H1 (cell line): Measurements from ENCODE around the gene RBCK1. TPM values are rescaled to one million over a fixed set of nuclear protein-coding genes. Genes with fewer than 3 reads are reported as not detected.

Experiments
- CTCF ChIA-PET: fragments of 300-600 bp; sonication (Branson Sonifier 250); formaldehyde crosslinking; loops from one replicate; lab custom pipeline; 2021; ENCODE audit not compliant: partially characterized antibody; lab: Charles Lee
- POLR2A ChIA-PET: fragments of 300-600 bp; sonication (Branson Sonifier 250); formaldehyde crosslinking; loops from one replicate; lab custom pipeline; 2021; ENCODE audit warnings: inconsistent platforms; ENCODE audit not compliant: partially characterized antibody; lab: Charles Lee
- DNase-seq, 2 experiments: peaks; one replicate each; pipeline versions ENCODE4 v3.0.0 to v3.0.0-alpha.2; 2010 to 2022; ENCODE audit warnings: low spot score in 2 of 2, low read depth in 1 of 2, mixed read lengths in 1 of 2
- FAIRE-seq: peaks from 2 replicates; lab custom pipeline; 2011; peaks lifted over from hg19 to GRCh38; lab: Jason Lieb, UNC
- H2AFZ ChIP-seq: 2 replicates; pipeline ENCODE4 v1.8.1; 2012; ENCODE audit warnings: low read length, inconsistent platforms
- H2AK5ac ChIP-seq: 2 replicates; pipeline ENCODE4 v1.6.1; 2013; ENCODE audit warnings: low read depth, low read length
- H2BK120ac ChIP-seq: replicated peaks from 2 replicates; pipeline ENCODE3; 2013; ENCODE audit warnings: low read depth, low read length, inconsistent platforms
- H2BK12ac ChIP-seq: 2 replicates; pipeline ENCODE4 v1.6.1; 2013; ENCODE audit warnings: low read depth, low read length
- H2BK15ac ChIP-seq: 2 replicates; pipeline ENCODE4 v1.6.1; 2013; ENCODE audit warnings: low read length
- H2BK20ac ChIP-seq: 2 replicates; pipeline ENCODE4 v1.6.1; 2013; ENCODE audit warnings: low read length
- H2BK5ac ChIP-seq: 2 replicates; pipeline ENCODE4 v1.6.1; 2013; ENCODE audit warnings: low read depth, low read length
- H3K14ac ChIP-seq: 2 replicates; pipeline ENCODE4 v1.6.1; 2013; ENCODE audit warnings: inconsistent platforms; ENCODE audit not compliant: insufficient read length
- H3K18ac ChIP-seq: 2 replicates; pipeline ENCODE4 v1.6.1; 2013; ENCODE audit warnings: low read length; ENCODE audit errors: extremely low read depth
- H3K23ac ChIP-seq: 2 replicates; pipeline ENCODE4 v1.6.1; 2013; ENCODE audit warnings: inconsistent platforms; ENCODE audit not compliant: insufficient read length
- H3K23me2 ChIP-seq: 2 replicates; pipeline ENCODE4 v1.6.1; 2013; ENCODE audit warnings: low read depth, low read length
- H3K27ac ChIP-seq: 2 replicates; pipeline ENCODE4 v1.6.1; 2011; ENCODE audit warnings: low read depth, low read length, inconsistent platforms
- H3K27me3 ChIP-seq, 4 experiments: replicated peaks in 1 of 4; 1 replicate in 1 of 4; 2 replicates in 3 of 4; pipeline versions ENCODE4 v1.6.1 to v1.8.1; 2011 to 2013; ENCODE audit warnings: low read length in 3 of 4, mild to moderate bottlenecking in 3 of 4, inconsistent platforms in 2 of 4, mixed read lengths in 2 of 4, moderate library complexity in 1 of 4; ENCODE audit not compliant: control insufficient read depth in 3 of 4, insufficient read depth in 3 of 4; ENCODE audit errors: extremely low read depth in 1 of 4
- H3K36me3 ChIP-seq, 4 experiments: 2 replicates each; pipeline versions ENCODE4 v1.6.1 to v1.8.1; 2011 to 2013; ENCODE audit warnings: mild to moderate bottlenecking in 4 of 4, low read length in 3 of 4, moderate library complexity in 2 of 4, control low read depth in 1 of 4, inconsistent platforms in 1 of 4; ENCODE audit not compliant: insufficient read depth in 4 of 4, control insufficient read depth in 2 of 4
- H3K4ac ChIP-seq: replicated peaks from 2 replicates; pipeline ENCODE3; 2013; ENCODE audit warnings: low read length, low read depth, mixed read lengths, inconsistent platforms; ENCODE audit not compliant: insufficient read length
- H3K4me1 ChIP-seq, 4 experiments: replicated peaks in 1 of 4; 1 replicate in 1 of 4; 2 replicates in 3 of 4; pipeline versions ENCODE4 v1.6.1 to v1.8.1; 2011 to 2013; ENCODE audit warnings: low read length in 3 of 4, inconsistent platforms in 2 of 4, mixed read lengths in 1 of 4; ENCODE audit not compliant: insufficient read depth in 4 of 4, control insufficient read depth in 3 of 4
- H3K4me2 ChIP-seq, 2 experiments: 2 replicates each; pipeline versions ENCODE4 v1.6.1 to v1.8.1; 2011 to 2013; ENCODE audit warnings: low read depth in 2 of 2, low read length in 2 of 2, control low read depth in 1 of 2, inconsistent platforms in 1 of 2, mild to moderate bottlenecking in 1 of 2; ENCODE audit not compliant: insufficient read depth in 1 of 2
- H3K4me3 ChIP-seq, 4 experiments: fragments of 200-600, 300-600 bp in 1 of 4; sonication (generic), shearing (Covaris generic), sonication (Bioruptor Twin) in 1 of 4; 2 replicates each; pipeline versions ENCODE4 v1.5.1 to v1.8.1; 2011 to 2016; ENCODE audit warnings: low read length in 4 of 4, low read depth in 3 of 4, control low read depth in 2 of 4, inconsistent platforms in 2 of 4, mild to moderate bottlenecking in 2 of 4, mixed read lengths in 1 of 4, moderate library complexity in 1 of 4; ENCODE audit not compliant: insufficient read depth in 2 of 4; ENCODE audit errors: extremely low read depth in 1 of 4
- H3K56ac ChIP-seq: replicated peaks from 2 replicates; pipeline ENCODE3; 2013; ENCODE audit warnings: low read depth, mild to moderate bottlenecking, mixed read lengths, low read length, inconsistent platforms; ENCODE audit not compliant: insufficient read length
- H3K79me1 ChIP-seq: 2 replicates; pipeline ENCODE4 v1.6.1; 2013; ENCODE audit warnings: low read depth, low read length, control low read depth
- H3K79me2 ChIP-seq, 2 experiments: 2 replicates each; pipeline versions ENCODE4 v1.6.1 to v1.8.1; 2012 to 2013; ENCODE audit warnings: low read length in 2 of 2, mild to moderate bottlenecking in 2 of 2, inconsistent platforms in 1 of 2; ENCODE audit not compliant: insufficient read depth in 2 of 2, control insufficient read depth in 1 of 2
- H3K9ac ChIP-seq, 4 experiments: replicated peaks in 1 of 4; 1 replicate in 1 of 4; 2 replicates in 3 of 4; pipeline versions ENCODE4 v1.6.1 to v1.8.1; 2011 to 2013; ENCODE audit warnings: low read depth in 3 of 4, low read length in 3 of 4, control low read depth in 2 of 4, mild to moderate bottlenecking in 2 of 4, moderate library complexity in 2 of 4, inconsistent platforms in 1 of 4; ENCODE audit errors: extremely low read depth in 1 of 4
- H3K9me3 ChIP-seq, 2 experiments: 2 replicates each; pipeline versions ENCODE4 v1.6.1 to v1.8.1; 2012 to 2013; ENCODE audit warnings: mild to moderate bottlenecking in 2 of 2, moderate library complexity in 2 of 2, control low read depth in 1 of 2, inconsistent platforms in 1 of 2, low read depth in 1 of 2, low read length in 1 of 2, mixed read lengths in 1 of 2; ENCODE audit not compliant: insufficient read depth in 2 of 2
- H4K20me1 ChIP-seq, 2 experiments: replicated peaks in 1 of 2; 2 replicates each; pipeline versions ENCODE3 to v1.8.1; 2011 to 2013; ENCODE audit warnings: inconsistent platforms in 2 of 2, low read length in 2 of 2, mild to moderate bottlenecking in 1 of 2; ENCODE audit not compliant: insufficient read depth in 2 of 2, control insufficient read depth in 1 of 2
- H4K5ac ChIP-seq: 2 replicates; pipeline ENCODE4 v1.6.1; 2013; ENCODE audit warnings: low read length, low read depth, mixed read lengths, inconsistent platforms; ENCODE audit not compliant: insufficient read length
- H4K8ac ChIP-seq: 2 replicates; pipeline ENCODE4 v1.8.0; 2013; ENCODE audit warnings: mild to moderate bottlenecking, moderate library complexity, low read length, inconsistent platforms; ENCODE audit not compliant: insufficient read depth; ENCODE audit errors: extremely low read depth
- H4K91ac ChIP-seq: replicated peaks from 2 replicates; pipeline ENCODE3; 2013; ENCODE audit warnings: low read length, mixed read lengths, inconsistent platforms; ENCODE audit not compliant: insufficient read length
- HDAC2 ChIP-seq, 2 experiments: fragments of 300-600 bp in 1 of 2; sonication (generic) in 1 of 2; IDR thresholded peaks; 2 replicates each; pipeline ENCODE4 v1.6.1; 2011 to 2012; ENCODE audit warnings: low read depth in 2 of 2, low read length in 2 of 2, mild to moderate bottlenecking in 2 of 2, moderate library complexity in 2 of 2, borderline replicate concordance in 1 of 2, inconsistent platforms in 1 of 2
- KDM1A ChIP-seq: fragments of 200-600, 300-600 bp; sonication (generic); IDR thresholded peaks from 2 replicates; pipeline ENCODE4 v1.7.1; 2016; ENCODE audit warnings: mild to moderate bottlenecking, low read length, borderline replicate concordance
- RNF2 ChIP-seq: fragments of 200-900, 300-1000 bp; sonication (generic); IDR thresholded peaks from 2 replicates; pipeline ENCODE4 v1.7.1; 2016; ENCODE audit warnings: borderline replicate concordance, low read depth, mild to moderate bottlenecking, antibody characterized with exemption, low read length; ENCODE audit not compliant: poor library complexity, severe bottlenecking; ENCODE audit errors: missing control alignments
- RXRA ChIP-seq: IDR thresholded peaks from 2 replicates; pipeline ENCODE4 v1.6.1; 2011; ENCODE audit warnings: low read depth, mild to moderate bottlenecking, low read length, moderate library complexity; ENCODE audit not compliant: insufficient read depth
- TAF1 ChIP-seq: IDR thresholded peaks from 2 replicates; pipeline ENCODE4 v1.6.1; 2011; ENCODE audit warnings: mild to moderate bottlenecking, low read depth, low read length
- TEAD4 ChIP-seq: IDR thresholded peaks from 2 replicates; pipeline ENCODE4 v1.6.1; 2012; ENCODE audit warnings: low read depth, low read length, inconsistent platforms, mixed read lengths
- USF2 ChIP-seq: IDR thresholded peaks from 2 replicates; pipeline ENCODE4 v1.6.1; 2011; ENCODE audit warnings: low read length, improper control_type of control experiment
- YY1 ChIP-seq: IDR thresholded peaks from 2 replicates; pipeline ENCODE4 v1.6.1; 2011; ENCODE audit warnings: low read depth, mild to moderate bottlenecking, low read length
- WGBS, 2 experiments: shearing (Covaris generic) in 1 of 2; methylation state at CpG; one replicate each; pipeline versions ENCODE4 v1.1.6 to v1.1.7; 2013 to 2015; ENCODE audit warnings: low lambda C conversion rate in 2 of 2, mixed read lengths in 2 of 2, inconsistent platforms in 1 of 2, low coverage in 1 of 2, missing lambda C conversion rate in 1 of 2; ENCODE audit not compliant: insufficient replicate concordance in 2 of 2, insufficient coverage in 1 of 2, insufficient read length in 1 of 2; ENCODE audit errors: extremely low coverage in 1 of 2, missing lambda C conversion rate in 1 of 2; 5-methylcytosine and 5-hydroxymethylcytosine counted together
- polyA plus RNA-seq, 7 experiments: library from polyadenylated mRNA; depleted of rRNA in 3 of 7; stranded (reverse) in 5 of 7; unstranded in 2 of 7; fragments of >200 nt in 5 of 7; fragments of 200-250 nt in 2 of 7; gene quantifications; 1 replicate in 5 of 7; 2 replicates in 1 of 7; 4 replicates in 1 of 7; pipeline versions ENCODE4 v1.2.1 to v1.2.3, GENCODE V29; 2011 to 2013; ENCODE audit warnings: missing spikeins in 2 of 7, mixed read lengths in 2 of 7
- total RNA-seq: library from RNA; stranded (reverse); fragmentation: NEBNext Ultra II Directional; extraction: Animal tissue kit (Norgen Biotek cat#: 25700); gene quantifications from 2 replicates; pipeline ENCODE4 v1.2.1, GENCODE V29; 2021

RBCK1 gene
- total and polyA plus RNA-seq, 2 of the 8 experiments (the other 6 are each of a cell fraction or from before 2014, with no cell fraction given) = 43.1 to 54.7 TPM

- H3K27me3 ChIP-seq = no peaks in the 10 kb centered on the region
- no peaks in the 10 kb centered on the region for H3K23me2 ChIP-seq
- H3K4me2 ChIP-seq = no peak overlapping the region
- no peak overlapping the region for H2AK5ac ChIP-seq
- no peak overlapping the region; the same call in 1 of the 2 replicates for H3K27ac ChIP-seq
- no peak overlapping the region for H3K56ac ChIP-seq
- H4K91ac ChIP-seq = no peak overlapping the region
- no peak overlapping the region for H2BK15ac ChIP-seq
- CTCF ChIA-PET = interaction anchor here (0.9 to 3.5 kb wide), 3 partner anchors 11 to 34 kb away, joined by 3 to 14 read pairs (median 6); no protein-coding TSS in a partner anchor
- no peak overlapping the region for H4K8ac ChIP-seq
- no peak overlapping the region for H4K5ac ChIP-seq
- no peak overlapping the region for H2BK120ac ChIP-seq
- no peak overlapping the region for H3K4ac ChIP-seq
- peaks cover 3% of the 10 kb centered on the region in 2 experiments for H4K20me1 ChIP-seq
- H2BK12ac ChIP-seq = no peak overlapping the region
- no peak overlapping the region for H2BK20ac ChIP-seq
- H3K4me1 ChIP-seq = no peaks in the 10 kb centered on the region
- H3K36me3 ChIP-seq = peaks cover 0 to 20% (median 2%) of the 10 kb centered on the region in 4 experiments; a peak in 4 of 8 replicates
- no peak for DNase-seq
- no peak overlapping the region for H3K18ac ChIP-seq
- 90% methylated on average over 20 of the region's 21 CpGs; no CpG with 5 or more reads in 1 of the 2 experiments for WGBS, 2 experiments
- no peaks in the 10 kb centered on the region; the same call in 1 of the 2 replicates for H3K79me1 ChIP-seq
- no peak overlapping the region for H3K14ac ChIP-seq
- no peak overlapping the region for H2AFZ ChIP-seq
- no peak for FAIRE-seq
- H3K79me2 ChIP-seq = no peaks in the 10 kb centered on the region; a peak in 1 of 4 replicates
- no peak overlapping the region for H3K23ac ChIP-seq
- no peak overlapping the region for H3K9ac ChIP-seq
- POLR2A ChIA-PET = interaction anchor here (0.8 to 15.2 kb wide), 7 partner anchors 8 to 235 kb away, joined by 3 to 263 read pairs (median 4); partner anchors contain the start of gene TRIB3
- no peaks in the 10 kb centered on the region for H3K9me3 ChIP-seq
- no peak overlapping the region for H2BK5ac ChIP-seq
- no peak overlapping the region for H3K4me3 ChIP-seq
- TF ChIP-seq TEAD4 = no peak
- TF ChIP-seq RNF2 = no peak
- TF ChIP-seq RXRA = no peak
- no peak for TF ChIP-seq USF2
- no peak for TF ChIP-seq KDM1A
- no peak for TF ChIP-seq HDAC2 (IDR thresholded peaks at IDR 0.05; ENCODE audit: borderline replicate concordance in 1 of 2, low read depth in 2 of 2, low read length in 2 of 2)
- no peak for TF ChIP-seq YY1
- no peak for TF ChIP-seq TAF1
Measured at GRCh38 chr20:388034-388994, 19.8 kb upstream of the RBCK1 start.
